T-helper 2 cell treated with Interferon-gamma antibody and Interleukin-4, amounts not matched to agents 5 μg/mL and 100 μg/mL, for 36 hours (primary cell): ENCODE results near the gene COPZ1.
A peak's percentile ranks its signal among the peaks of the same experiment; 100 is the strongest.

Experiments
- DNase-seq: peaks from one replicate; pipeline ENCODE4 v3.0.0; 2021; ENCODE audit warnings: low spot score
- H3K27ac Mint-ChIP-seq: one replicate; pipeline ENCODE4 v1.8.0; 2021; ENCODE audit warnings: mild to moderate bottlenecking, mixed read lengths
- H3K27me3 Mint-ChIP-seq: one replicate; pipeline ENCODE4 v1.8.0; 2021; ENCODE audit warnings: low read depth, mixed read lengths
- H3K36me3 Mint-ChIP-seq: one replicate; pipeline ENCODE4 v1.8.0; 2021; ENCODE audit warnings: low read depth, mixed read lengths
- H3K4me1 Mint-ChIP-seq: one replicate; pipeline ENCODE4 v1.8.0; 2021; ENCODE audit warnings: low read depth, mixed read lengths
- H3K4me3 Mint-ChIP-seq: one replicate; pipeline ENCODE4 v1.8.0; 2022; ENCODE audit warnings: mild to moderate bottlenecking, moderate library complexity, mixed read lengths
- H3K9me3 Mint-ChIP-seq: one replicate; pipeline ENCODE4 v1.8.0; 2021; ENCODE audit warnings: mixed read lengths

COPZ1 gene

DNA sequence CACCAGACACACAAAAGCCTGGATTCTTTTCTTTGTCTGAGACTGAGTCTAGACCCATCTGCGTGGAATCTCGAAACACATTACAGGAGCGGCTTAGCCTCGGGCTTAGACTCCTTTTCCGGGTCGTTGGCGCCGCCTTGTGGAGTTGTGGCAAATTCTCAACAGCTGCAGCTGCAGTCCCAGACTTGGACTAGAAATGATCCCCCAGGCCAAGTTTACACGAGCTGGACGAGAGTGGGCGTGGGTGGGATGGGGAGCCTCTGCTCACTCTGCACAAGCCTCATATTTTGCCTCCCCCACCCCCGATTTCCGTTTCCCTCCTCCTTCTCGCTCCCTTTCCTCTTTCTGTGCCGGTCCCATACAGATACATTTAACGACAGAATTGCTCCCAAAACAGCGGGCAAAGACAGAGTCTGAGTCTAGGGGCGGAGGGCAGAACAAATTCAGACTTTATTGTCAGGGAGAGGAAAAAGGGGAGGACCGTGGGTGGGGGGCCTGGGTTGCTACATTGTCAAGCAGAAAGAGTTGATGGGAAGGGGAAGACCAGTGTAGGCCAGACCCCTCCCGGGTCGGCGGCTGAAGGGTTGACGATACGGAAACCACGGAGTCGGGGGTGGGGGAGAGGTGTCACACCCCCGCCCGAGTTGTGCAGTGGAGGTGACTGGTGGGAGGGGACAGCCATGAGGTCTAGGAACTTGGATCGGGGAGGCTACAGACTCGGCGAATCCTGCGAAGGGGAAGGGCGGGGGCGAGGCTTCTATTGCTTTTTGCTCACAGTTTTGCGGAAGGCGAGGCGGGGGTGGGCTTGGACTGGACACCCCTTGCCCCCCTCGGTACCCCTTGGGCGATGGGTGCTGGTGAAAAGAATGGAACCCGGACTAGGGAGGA lies 44.0 kb downstream of the COPZ1 start:
- peak; percentile 76 for DNase-seq
- Mint-ChIP-seq H3K4me1 (peaks cover 32% of the 10 kb centered on the region), H3K4me3 (peak overlapping the region; percentile 37), H3K27ac (peak overlapping the region; percentile 42), H3K36me3 (no peaks in the 10 kb centered on the region), H3K9me3 (no peaks in the 10 kb centered on the region), H3K27me3 (peaks cover 3% of the 10 kb centered on the region)

DNA sequence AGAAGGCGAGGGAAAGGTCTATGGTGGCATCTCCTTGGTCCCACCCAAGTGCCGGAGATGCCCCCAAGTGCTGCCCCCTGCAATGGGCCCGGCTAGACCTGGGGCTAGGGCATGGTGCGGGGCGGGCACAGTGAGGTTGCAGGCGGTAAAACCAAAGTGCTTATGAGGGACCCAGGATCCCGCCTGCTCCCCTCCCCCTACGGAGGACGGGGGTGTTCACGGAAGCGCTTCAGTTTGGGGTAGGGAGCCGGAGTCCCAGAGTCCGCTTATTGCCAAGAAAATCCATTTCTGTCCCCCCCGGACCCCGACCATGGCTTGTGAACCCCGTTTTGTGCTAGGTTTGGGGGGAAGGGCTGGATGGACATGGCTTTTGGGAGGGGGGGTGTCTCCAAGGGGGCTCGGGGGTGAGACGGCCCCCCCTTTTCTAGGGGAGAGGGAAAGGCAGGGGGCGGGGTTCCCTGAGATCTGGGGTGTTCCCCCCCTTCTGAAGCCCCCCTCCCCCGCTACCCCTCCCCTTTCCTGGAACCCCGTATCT lies 44.7 kb downstream of the COPZ1 start:
- Mint-ChIP-seq H3K36me3 (no peaks in the 10 kb centered on the region), H3K27me3 (peaks cover 3% of the 10 kb centered on the region), H3K9me3 (no peaks in the 10 kb centered on the region), H3K4me3 (peak overlapping the region; percentile 37), H3K4me1 (peaks cover 25% of the 10 kb centered on the region), H3K27ac (no peak overlapping the region)
- no peak for DNase-seq

DNA sequence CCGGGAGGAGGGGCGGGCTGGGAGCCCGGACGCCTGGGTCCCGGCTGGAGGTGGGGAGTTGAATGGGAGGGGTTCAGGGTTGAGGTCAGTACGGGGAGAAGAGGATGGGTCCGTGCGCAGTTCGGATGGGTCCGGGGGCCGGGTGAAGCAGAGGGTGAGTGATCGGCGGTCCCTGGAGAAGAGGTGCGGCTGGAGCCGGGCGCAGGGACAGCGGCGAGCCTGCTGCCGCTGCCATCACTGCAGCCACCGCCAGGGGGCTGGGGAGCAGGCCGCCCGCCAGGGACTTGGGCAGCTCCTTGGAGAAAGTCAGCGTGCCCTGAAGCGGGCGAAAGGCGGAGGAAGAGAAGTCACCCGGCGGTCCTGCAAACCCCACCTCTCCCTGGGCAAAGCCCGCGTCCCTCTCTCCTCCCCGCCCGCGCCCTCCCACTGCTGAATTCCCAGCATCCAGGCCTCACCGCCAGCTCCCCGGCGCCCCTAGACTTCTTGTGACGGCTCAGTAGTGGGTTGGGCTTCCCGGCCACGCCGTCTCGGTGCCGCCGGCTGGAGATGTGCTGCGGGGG lies 45.3 kb downstream of the COPZ1 start:
- peaks cover 3% of the 10 kb centered on the region for H3K27me3 Mint-ChIP-seq
- DNase-seq = no peak
- no peaks in the 10 kb centered on the region for H3K36me3 Mint-ChIP-seq
- H3K9me3 Mint-ChIP-seq = no peaks in the 10 kb centered on the region
- H3K4me3 Mint-ChIP-seq = no peak overlapping the region
- H3K27ac Mint-ChIP-seq = no peak overlapping the region
- H3K4me1 Mint-ChIP-seq = peaks cover 21% of the 10 kb centered on the region

DNA sequence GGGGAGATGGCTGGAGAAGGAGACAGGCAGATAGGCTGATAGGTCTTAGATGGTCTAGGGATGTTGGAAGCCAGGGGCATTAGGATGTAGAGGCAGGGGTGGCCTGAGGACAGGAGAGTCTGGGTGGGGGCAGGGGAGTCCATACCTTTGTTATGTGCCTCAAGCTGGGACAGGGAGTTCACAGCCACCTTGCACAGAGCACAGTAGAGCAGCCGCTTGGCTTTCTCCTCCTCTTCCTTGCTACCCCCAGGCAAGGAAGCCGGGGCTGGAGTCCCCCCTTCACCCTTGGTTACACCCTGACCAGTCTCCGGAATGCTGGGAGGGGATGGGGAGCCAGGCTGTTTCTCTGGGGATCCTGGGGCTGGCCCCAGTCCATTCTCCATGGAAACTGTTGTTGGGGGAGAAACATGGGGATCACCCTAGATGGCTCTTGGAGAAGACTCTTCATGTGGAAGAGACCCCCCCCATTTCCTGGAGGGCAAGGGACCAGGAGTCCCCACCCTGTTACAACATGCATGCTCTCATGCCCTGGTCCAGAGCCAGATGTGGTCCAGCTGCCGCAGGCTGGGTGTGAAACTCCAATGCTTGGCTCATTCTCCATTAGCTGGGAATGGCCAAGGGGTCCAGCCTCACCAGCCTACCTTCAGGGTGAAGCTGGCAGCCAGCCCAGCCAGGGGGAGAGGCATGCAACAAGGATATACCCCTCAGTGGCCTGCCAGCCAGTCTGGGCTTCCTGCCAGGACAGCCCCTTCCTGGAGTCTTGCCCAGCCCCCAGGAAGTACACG lies 46.6 kb downstream of the COPZ1 start:
- H3K4me3 Mint-ChIP-seq = no peak overlapping the region
- H3K4me1 Mint-ChIP-seq = peaks cover 21% of the 10 kb centered on the region
- peak overlapping the region; percentile 64 for H3K27ac Mint-ChIP-seq
- H3K27me3 Mint-ChIP-seq = peaks cover 3% of the 10 kb centered on the region
- H3K36me3 Mint-ChIP-seq = no peaks in the 10 kb centered on the region
- no peak for DNase-seq
- H3K9me3 Mint-ChIP-seq = no peaks in the 10 kb centered on the region

DNA sequence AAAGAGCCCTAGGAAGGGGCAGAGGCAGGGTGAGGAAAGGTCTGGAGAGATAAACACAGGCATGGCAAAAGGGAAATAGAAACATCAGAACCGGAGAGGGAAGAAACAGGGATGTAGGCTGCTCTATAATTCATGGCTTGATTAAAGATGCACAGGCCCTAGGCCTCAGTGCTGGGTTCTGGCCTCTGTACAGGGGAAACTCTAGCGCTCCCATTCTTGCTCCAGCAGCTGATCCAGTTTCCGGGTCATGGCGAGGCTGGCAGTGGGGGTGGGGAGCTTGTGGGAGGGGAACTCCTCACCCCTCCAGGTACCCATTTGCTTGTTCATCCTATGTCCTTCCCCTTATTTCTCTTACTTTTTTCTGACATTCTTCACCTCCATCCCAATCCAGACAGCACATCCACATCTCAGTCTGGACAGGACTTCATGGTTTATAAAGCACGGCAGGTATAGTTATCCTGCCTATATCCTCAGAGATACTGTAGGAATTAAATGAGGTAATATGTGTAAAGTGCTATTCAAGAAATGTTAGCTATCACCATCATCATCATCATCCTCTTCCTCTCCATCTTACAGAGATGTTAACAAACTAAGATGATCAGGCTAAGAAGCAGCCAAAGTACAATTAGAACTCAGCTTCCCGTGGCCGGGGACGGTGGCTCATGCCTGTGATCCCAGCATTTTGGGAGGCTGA lies 47.3 kb downstream of the COPZ1 start:
- peaks cover 5% of the 10 kb centered on the region for H3K27me3 Mint-ChIP-seq
- H3K4me1 Mint-ChIP-seq = peaks cover 21% of the 10 kb centered on the region
- H3K27ac Mint-ChIP-seq = peak overlapping the region; percentile 64
- no peaks in the 10 kb centered on the region for H3K9me3 Mint-ChIP-seq
- DNase-seq = no peak
- H3K4me3 Mint-ChIP-seq = no peak overlapping the region
- no peaks in the 10 kb centered on the region for H3K36me3 Mint-ChIP-seq

DNA sequence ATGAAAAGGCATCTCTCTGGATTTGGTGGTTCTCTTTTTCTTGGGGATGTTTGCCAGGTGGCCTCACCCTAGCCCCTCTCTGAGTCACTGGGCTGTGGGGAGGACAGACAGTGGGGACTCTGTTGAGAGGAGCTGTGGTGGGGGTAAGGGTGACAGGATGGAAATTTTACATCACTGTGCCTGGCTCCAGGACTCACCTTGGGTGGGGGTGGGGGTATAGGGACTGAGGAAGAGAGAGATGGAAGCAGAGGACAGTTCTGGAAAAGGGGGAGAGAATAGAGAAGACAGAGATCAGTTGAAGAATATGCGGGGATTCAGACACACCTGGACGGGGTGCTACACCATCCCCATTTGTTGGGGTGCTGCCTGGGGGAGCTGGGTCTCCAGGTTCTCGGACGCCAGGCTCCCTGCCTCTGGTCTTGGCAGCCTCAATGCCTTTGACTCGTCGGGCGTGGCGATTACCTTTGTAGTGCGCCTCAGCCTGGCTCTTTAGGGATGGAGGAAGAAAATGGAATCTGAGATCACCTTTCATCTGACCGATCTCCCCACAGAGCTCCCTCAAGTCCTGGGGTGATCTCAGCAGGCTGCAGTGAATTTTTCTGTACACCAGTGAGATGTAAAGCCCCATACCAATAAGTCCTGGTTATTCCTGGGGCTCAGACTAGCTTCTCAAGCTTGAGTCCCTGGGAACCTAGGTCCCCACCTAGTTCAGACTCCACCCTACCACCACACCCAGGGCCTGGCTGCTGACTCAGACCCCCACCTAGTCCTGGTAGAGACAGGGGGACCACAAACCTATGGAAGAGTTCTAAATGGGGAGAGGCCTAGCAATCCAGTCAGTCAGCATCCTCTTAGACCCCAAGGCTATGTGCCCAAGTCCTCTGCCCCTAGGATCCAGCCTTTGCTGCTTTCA lies 49.0 kb downstream of the COPZ1 start:
- Mint-ChIP-seq H3K4me1 (peaks cover 9% of the 10 kb centered on the region), H3K9me3 (no peaks in the 10 kb centered on the region), H3K27me3 (peaks cover 2% of the 10 kb centered on the region), H3K27ac (no peak overlapping the region), H3K36me3 (no peaks in the 10 kb centered on the region), H3K4me3 (no peak overlapping the region)
- no peak for DNase-seq

DNA sequence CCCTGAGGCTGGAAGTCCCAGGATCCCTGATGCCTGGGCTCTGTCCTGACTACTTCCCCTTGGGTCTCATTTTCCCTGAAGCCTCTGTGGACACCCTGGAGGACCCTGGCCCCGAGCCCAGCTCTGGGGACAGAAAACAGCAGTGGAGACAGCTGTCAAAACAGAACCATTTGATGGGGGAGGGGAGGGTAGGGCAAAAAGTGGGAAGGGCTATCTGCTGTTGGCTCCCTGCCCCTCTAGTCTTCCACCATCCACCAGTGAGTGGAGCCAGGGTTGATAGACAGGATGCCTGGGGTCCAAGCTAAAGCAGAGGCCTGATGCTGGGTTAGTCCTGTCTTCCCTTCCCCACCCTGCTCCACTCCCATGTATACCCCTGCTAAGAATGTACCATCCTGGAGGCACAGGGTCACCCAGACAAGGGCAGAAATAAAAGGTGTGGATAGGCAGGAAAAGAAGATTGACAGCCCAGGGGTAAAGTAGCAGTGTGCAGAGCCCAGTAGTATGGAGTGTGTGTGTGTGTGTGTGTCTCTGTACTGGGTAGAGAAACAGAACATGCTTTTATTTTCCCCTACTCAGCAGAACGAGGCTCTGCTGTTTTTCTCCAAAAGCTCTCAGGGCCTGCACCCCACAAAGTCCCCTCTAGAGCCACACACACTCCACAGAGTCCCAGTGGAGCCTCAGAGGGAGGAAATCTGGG lies 49.8 kb downstream of the COPZ1 start:
- Mint-ChIP-seq H3K9me3 (no peaks in the 10 kb centered on the region), H3K27me3 (peaks cover 2% of the 10 kb centered on the region), H3K36me3 (no peaks in the 10 kb centered on the region), H3K27ac (no peak overlapping the region), H3K4me1 (peaks cover 8% of the 10 kb centered on the region), H3K4me3 (no peak overlapping the region)
- no peak for DNase-seq

DNA sequence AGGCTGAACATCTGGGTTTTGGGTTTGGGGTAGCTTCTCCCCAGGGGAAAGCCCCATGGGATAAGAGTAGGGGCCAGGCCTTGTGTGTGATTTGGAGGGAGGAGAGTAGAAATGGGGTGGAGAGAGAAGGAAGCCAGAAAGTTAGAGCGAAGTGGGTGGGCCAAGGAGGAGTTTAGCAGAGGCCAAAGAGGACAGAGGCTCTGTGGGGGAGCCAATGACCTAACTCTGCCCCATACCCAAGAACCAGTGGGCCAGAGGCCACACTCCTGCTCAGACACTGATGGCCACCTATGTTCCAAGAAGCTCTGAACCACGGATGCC lies 50.3 kb downstream of the COPZ1 start:
- Mint-ChIP-seq H3K36me3 (no peaks in the 10 kb centered on the region), H3K27me3 (peaks cover 2% of the 10 kb centered on the region), H3K9me3 (no peaks in the 10 kb centered on the region), H3K4me1 (peaks cover 8% of the 10 kb centered on the region), H3K4me3 (no peak overlapping the region), H3K27ac (no peak overlapping the region)
- DNase-seq = no peak

DNA sequence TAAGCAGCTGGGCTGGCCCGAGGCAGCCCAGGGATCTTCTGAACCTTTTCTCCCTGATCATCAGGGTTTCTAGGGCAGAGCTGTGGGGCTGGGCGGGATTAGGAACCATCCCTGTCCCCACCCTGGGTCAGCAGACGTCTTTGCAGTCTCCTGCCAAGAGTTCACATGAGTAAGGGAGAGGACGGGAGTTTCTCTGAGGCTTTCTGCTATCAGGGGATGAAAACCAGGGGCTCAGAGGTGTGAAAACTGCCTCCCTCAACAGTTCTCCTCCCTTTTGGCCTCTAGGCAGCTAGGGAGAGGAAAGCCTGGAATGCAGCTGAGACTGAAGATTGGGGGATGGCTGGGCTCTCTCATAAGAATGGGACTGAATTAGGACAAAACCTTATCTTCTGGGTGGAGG lies 51.7 kb downstream of the COPZ1 start:
- Mint-ChIP-seq H3K36me3 (no peaks in the 10 kb centered on the region), H3K4me3 (no peak overlapping the region), H3K27me3 (peaks cover 2% of the 10 kb centered on the region), H3K4me1 (peaks cover 8% of the 10 kb centered on the region), H3K9me3 (no peaks in the 10 kb centered on the region), H3K27ac (no peak overlapping the region)
- no peak for DNase-seq

DNA sequence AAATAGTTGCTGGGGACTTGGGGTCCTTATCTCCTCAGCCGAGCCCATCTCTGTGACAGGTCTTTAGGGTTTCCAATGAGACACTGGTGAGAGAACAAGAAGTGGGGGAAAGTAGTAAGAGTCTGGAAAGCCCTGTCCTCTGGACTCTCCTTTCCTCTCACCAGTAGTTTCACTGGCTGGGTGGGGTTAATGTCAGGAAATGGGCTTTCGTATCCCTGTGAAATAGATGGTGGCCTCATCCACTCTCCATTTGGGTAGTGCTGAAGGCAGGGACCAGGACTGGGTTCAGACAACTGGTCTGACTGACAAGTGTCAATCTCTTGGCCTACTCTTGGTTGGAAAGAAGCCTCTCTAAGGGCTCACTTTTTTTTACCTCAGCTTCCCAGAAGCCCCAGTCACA lies 52.1 kb downstream of the COPZ1 start:
- no peaks in the 10 kb centered on the region for H3K36me3 Mint-ChIP-seq
- peaks cover 7% of the 10 kb centered on the region for H3K4me1 Mint-ChIP-seq
- H3K4me3 Mint-ChIP-seq = no peak overlapping the region
- no peak overlapping the region for H3K27ac Mint-ChIP-seq
- no peak for DNase-seq
- H3K27me3 Mint-ChIP-seq = peaks cover 2% of the 10 kb centered on the region
- no peaks in the 10 kb centered on the region for H3K9me3 Mint-ChIP-seq

DNA sequence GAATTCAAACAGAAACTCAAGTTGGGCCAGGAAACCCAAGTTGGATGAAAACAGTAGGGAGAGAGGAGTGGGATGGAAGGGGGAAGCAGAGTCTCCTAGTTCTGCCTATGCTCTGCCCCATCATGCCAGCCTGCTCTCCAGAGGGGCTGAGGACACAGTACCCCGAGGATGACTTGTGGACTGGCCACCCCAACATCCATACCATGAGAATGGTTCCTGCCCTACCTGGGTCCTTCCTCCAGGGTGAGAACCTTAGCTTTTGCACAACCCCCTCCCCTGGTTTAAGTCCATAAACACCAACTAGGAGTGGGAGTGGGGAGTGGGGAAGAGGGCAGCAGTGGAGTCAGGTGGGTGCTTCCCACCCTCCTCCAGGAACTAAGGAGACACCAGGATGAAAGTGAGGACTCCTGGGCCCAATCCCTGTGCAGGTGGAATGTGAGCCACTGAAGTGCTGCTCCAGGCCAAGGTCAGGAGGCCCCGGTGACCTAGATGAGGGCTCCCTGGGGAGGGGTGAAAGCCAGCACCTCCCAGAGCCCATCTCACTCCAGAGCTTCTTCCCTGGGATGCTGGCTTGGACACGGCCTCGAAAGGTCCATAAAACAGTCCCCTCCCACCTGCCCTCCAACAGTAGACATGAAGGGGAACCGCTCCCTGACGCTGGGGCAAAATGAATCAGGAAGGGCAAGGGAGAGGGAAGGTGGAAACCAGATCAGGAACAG lies 53.0 kb downstream of the COPZ1 start:
- H3K4me3 Mint-ChIP-seq = peak overlapping the region; percentile 54
- peaks cover 2% of the 10 kb centered on the region for H3K27me3 Mint-ChIP-seq
- no peaks in the 10 kb centered on the region for H3K9me3 Mint-ChIP-seq
- no peaks in the 10 kb centered on the region for H3K36me3 Mint-ChIP-seq
- no peak overlapping the region for H3K27ac Mint-ChIP-seq
- no peak for DNase-seq
- peaks cover 7% of the 10 kb centered on the region for H3K4me1 Mint-ChIP-seq

DNA sequence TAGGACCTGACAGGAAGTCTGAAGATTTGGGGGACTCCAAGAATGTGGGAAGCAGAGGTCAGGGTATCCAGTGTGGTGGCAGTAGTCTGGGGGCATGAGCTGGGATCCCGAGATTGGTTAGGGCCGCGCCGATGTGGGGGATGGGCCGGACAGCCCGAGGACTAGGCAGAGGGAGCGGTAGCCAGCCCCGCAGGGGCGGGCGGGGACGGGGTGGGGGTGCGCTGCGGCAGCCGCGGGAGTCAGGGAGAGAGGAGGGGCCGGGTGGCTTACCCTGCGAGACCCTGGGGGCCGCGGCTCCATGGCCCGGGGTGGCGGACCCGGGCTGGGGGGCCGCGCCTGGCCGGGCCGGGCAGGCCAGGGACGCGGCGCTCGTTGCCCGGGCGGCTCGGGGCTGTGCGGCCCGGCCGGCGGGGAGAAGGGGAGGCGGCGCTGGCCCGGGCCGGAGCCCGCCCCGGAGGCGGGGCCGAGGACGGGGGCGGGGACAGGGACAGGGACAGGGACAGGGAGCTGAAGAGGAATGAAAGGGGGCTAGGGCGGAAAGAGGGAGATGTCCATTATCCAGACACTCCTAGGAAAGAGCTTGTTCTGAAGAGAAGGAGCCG lies 54.0 kb downstream of the COPZ1 start:
- Mint-ChIP-seq H3K9me3 (no peaks in the 10 kb centered on the region), H3K4me1 (peaks cover 5% of the 10 kb centered on the region), H3K27me3 (peaks cover 2% of the 10 kb centered on the region), H3K27ac (no peak overlapping the region), H3K4me3 (peak overlapping the region; percentile 78), H3K36me3 (no peaks in the 10 kb centered on the region)
- DNase-seq = no peak
